ENCODE measurements around the gene DOCK4.
"Not testable (repeated sequence)": the region's sequence is repeated elsewhere in the genome, so short reads cannot be mapped to it uniquely, and the experiment has no call there.

Gene DOCK4

DNA sequence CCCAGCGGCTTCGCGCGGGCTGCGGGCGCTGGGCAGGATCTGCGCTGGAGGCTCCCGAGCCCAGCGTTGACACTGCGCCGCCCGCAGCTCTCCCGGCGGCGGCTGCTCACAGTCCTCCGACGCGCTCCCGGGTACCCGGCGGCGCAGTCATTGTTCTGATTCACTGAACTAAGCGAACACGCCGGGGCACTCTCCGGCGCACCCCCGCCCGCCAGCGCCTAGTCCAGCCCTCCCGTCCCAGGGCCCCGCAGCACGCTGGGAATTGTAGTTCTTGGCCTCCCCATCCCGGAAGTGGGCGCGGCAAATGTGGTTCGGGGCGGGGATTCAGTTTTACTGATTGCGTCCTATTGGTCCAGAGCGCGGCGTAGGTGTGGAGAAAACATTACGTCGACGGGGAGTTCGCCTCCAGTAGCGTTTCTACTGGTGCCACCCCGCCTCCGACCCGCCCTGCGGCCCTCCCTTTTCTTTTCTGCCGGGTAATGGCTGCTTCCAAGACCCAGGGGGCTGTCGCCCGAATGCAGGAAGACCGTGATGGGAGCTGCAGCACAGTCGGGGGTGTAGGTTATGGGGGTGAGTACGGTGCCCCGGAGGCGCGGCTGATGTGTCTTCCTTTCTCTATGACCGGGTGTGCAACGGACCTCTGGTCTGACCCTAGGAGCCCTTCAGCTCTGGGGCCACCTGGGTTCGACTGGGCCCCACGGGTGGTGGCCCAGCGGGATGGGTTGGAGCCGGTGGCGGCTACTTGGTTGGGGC is at the start of gene DOCK4, which contains the start of gene ZNF277:
Gene DOCK4, minus strand, starts transcription at position 162 of the 753 bp plus-strand sequence. CDS start 261 bp downstream, outside the sequence.
Gene ZNF277, plus strand, starts transcription at position 458 of the 753 bp plus-strand sequence. Its CDS starts 22 bp downstream, at position 480.
- DNase-seq = peak; percentile 94

- no peak for DNase-seq
Observed at GRCh38 chr7:112255388-112255720, 49.2 kb upstream of the DOCK4 start.

DNA sequence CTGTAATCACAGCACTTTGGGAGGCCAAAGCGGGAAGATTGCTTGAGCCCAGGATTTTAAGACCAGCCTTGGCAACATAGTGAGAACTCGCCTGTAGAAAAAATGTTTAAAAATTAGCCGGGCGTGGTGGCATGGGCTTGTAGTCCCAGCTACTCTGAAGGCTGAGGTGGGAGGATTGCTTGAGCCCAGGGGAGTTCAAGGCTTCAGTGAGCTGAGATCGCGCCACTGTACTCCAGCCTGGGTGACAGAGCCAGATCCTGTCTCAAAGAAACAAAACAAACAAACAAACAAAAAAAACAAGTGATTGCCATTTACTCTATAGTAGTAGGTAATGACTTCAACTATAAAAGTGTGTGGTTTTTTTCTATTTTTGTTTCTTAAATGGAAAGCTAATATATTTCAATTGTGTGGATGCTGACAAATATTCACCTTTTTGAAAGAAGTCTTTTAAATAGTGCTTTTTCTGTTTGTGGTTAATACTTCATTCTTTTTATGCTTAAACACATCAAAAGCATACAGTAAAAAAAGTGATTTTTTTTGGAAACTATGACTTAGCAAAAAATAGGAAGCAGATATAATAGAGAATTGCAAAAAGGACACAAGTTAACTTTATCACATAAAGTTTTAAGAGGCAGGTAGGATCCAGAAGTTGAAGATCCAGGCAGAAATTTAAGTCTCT is 48.6 kb upstream of the DOCK4 start:
- no peak for DNase-seq

DNA sequence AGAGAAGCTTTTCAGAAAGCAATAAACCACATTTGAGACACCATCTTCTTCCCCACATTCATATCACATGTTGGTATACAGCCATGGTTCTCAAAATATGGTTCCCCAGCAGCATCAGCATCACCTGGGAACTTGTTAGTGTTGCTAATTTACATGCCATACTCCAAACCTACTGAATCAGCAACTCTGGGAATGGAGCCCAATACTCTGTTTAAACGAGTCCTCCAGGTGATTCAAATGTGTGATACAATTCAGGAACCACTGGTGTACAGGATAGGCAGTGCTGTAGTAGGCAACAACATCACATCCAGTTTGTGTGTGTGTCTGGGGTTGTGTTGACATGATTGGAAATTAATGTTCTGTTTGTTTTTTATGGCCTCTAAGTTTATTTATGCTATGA is 48.0 kb upstream of the DOCK4 start:
- DNase-seq = no peak

GRCh38 chr7:112252691-112253090 is 46.5 kb upstream of the DOCK4 start:
- DNase-seq = no peak

DNA sequence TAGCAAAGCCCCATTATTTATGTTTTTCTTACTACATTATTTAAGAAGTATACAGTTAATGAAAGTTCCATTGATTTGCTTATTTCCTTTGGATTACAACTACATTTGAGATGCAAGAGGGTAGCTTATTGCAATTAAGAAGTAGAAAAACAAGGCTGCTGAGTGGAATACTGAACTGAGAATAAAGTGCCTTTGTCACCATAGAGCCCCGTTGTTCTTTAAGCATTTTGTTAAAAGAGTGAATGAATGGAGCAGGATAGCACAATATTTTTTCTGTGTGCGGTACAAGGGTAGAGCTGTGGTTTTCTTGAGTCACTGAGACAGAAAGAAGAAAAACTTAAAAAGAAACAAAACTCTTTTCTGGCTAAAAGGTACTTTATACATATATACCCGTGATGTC is 45.9 kb upstream of the DOCK4 start:
- DNase-seq = no peak

GRCh38 chr7:112249967-112250366 is 43.8 kb upstream of the DOCK4 start:
- not testable (repeated sequence) for DNase-seq

DNA sequence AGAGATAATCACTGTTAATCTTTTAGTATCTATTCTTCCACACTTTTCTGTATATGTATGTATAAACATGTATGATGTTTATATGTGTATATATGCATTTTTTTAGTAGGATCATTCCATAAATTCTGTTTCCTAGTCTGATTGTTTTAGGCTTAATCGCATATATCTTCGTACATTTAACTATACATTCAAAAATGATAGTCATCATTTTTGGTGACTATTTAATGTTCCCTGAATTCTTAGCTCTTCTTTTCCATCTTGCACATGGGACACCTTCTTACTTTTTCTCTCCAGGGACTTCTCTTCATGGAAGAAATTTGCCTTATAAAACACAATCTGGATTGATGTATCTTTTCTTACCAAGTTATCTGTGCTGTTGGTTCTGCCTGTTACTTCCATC is 42.4 kb upstream of the DOCK4 start:
- no peak for DNase-seq

- no peak for DNase-seq
Observed at GRCh38 chr7:112238852-112239610, 32.8 kb upstream of the DOCK4 start.

GRCh38 chr7:112238330-112238729 is 32.1 kb upstream of the DOCK4 start:
- no peak for DNase-seq

DNA sequence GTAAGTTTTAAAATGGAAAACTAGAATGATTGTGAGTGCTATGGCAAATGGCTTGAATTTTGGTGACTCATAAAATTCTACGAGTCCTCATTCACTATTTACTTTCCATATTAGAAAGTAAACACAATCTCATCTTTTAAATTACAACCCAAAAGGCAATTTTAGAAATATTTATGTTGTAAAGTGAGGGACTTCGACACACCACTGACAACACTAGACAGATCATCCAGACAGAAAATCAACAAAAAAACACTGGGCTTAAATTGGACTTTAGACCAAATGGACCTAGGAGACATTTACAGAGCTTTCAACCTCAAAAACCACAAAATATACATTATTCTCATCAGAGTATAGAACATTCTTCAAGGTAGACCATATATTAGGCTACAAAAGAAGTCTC is 30.4 kb upstream of the DOCK4 start:
- no peak for DNase-seq

- DNase-seq = no peak
Observed at GRCh38 chr7:112234147-112234546, 27.9 kb upstream of the DOCK4 start.

DNA sequence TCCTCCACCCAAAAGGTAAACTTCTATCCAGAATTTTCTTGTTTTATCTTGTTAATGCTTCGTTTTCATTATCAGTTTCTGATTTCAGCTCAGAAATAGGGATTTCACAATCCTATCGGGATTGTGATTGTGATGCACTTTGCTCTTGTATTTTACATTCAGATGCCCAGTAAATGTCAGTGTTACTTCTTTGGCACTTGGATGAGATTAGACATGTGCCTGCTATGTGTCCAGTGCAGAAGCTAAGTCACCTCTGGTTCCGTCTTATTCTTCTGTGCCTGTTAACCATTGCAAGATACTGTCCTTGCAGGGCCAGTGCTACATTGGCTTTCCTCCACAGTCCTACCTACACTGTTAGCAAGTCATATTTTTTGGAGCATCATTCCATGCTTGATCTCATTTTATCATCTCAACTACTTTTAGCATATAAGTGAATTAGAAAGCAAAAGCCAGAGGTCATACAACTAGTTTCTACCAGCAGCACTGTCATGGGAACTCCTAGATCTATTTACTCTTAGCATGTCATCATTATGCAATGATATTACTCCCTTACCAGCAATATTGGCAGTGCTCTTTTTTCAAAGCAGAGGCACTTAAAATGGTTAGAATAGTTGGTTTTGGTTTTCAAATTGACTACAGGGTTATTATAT is 27.0 kb upstream of the DOCK4 start:
- no peak for DNase-seq

DNA sequence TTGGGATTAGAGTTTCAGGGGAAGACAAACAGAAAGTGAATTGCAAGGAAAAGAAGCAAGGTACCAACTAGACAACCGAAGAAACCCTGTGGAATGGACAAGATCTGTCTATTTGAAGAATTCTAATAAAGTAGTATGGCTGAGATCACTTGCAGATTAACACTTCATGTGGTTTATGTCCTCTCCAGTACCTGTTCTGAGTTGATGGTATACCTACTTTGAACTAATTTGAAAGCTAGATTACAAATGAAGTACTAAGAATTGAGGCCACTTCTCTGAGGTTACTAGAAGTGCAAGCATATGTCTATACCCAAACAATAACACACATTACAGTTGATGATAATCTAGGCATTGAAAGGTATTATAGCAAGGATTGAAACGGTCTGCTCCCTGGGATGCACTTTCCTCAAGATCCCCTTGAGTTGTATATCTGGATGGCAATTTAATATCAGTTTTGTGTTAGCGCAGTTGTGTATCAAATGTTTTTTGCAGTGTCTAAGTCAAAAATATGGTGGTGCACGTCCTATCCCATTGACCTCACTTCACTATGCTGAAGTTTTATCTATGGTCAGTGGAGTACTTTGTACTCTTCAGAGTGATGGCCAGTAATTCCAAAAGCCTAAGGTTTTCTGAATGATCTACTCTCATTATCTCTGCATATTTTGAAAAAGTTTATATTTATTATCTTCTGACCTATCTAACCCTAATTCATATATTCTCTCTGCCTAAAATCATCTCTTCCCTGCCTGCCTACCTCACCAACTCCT is 26.2 kb upstream of the DOCK4 start:
- DNase-seq = no peak

- no peak for DNase-seq
Observed at GRCh38 chr7:112228632-112229031, 22.4 kb upstream of the DOCK4 start.

GRCh38 chr7:112226701-112227276 is 20.6 kb upstream of the DOCK4 start:
- no peak for DNase-seq

DNA sequence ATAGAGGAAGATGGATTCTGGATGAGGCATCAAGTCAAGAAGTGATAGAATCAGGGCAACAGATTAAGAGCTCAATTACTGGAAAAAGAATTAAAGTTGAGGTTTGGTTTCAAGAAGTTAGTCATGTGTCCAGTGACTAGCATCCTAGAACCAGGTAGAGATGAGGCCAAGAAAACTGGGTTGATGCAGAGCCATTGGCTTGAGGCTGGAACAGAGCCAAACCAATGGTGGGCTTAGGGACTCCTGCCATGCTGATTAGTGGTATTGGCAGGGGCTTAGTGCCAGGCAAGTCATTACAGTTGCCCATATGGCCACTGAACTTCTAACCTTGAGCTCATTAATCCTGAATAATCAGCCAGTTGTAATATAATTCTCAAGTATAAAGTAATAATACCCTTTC is 18.8 kb upstream of the DOCK4 start:
- DNase-seq = no peak

- no peak for DNase-seq
Observed at GRCh38 chr7:112224186-112224585, 18.0 kb upstream of the DOCK4 start.

DNA sequence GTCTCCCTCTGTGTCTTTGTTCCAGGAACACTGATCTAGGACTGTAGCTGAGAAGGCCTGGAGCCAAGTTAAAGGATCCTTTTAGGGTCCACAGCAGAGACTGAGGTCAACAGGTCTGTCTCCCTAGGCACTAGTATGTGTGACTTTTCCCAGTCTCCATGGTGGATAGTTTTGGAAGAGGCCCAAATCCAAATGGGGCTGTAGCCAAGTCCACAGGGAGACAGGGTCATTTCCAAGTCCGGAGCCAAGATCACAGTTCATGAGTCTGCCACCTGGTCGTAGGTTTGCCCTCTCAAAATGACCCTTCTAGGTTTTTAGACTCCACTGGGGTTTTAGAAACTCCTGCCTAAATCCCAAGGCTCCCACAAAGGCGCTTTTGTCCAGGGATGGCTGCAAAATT is 17.1 kb upstream of the DOCK4 start:
- DNase-seq = no peak

DNA sequence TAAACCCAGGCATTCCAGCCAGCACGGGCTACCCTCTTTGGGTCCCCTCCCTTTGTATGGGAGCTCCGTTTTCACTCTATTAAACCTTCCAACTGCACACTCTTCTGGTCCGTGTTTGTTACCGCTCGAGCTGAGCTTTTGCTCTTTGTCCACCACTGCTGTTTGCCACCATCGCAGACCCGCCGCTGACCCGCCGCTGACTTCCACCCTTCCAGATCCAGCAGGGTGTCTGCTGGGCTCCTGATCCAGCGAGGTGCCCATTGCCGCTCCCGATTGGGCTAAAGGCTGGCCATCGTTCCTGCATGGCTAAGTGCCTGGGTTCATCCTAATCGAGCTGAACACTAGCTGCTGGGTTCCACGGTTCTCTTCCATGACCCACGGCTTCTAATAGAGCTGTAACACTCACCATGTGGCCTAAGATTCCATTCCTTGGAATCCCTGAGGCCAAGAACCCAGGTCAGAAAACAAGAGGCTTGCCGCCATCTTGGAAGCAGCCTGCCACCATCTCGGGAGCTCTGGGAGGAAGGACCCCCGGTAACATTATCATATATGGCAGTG is 14.8 kb upstream of the DOCK4 start:
- no peak for DNase-seq

DNA sequence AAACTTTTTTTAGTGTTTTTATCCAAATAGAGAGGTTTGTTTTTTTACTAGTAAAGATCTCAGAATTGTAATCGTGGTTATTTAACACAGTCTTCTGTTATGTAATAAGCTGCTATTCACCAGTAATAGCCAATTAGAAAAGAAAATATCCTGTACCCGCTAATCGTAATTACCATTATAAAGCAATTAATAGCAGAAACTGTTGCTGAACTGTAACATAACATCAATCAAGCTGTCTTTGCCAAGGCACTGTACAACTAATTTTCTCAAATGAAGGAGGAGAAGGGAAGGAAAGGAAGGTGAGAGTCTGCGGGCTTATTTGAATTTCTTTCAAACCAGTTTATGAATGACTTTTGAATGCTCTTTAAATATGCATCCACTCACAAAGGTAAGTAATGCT is 9.6 kb upstream of the DOCK4 start:
- no peak for DNase-seq

DNA sequence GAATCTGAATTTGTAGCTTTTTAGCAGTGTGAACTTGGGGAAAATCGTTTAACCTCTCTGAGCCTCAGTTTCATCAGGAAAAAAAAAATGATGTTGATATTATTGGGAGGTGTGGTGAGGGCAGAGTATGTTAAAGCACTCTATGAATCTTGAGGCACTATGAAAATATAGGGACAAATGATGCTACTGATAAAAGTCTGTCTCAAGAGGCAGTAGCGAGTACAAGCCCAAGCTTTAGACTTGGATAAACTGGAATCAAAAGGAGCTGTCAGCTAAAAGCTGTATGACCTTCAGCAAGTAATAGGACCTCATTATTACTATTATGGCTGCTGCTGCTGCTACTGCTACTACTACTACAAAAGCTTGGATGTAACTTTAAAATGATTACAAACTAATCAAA is 8.7 kb upstream of the DOCK4 start:
- DNase-seq = no peak
